H1 (cell line): ENCODE data around the gene RABGAP1. TPM values are rescaled to one million over a fixed set of nuclear protein-coding genes. Genes with fewer than 3 reads are reported as not detected.

Experiments used
- CTCF ChIA-PET: fragments of 300-600 bp; sonication (Branson Sonifier 250); formaldehyde crosslinking; loops from one replicate; lab custom pipeline; 2021; ENCODE audit not compliant: partially characterized antibody; lab: Charles Lee
- POLR2A ChIA-PET: fragments of 300-600 bp; sonication (Branson Sonifier 250); formaldehyde crosslinking; loops from one replicate; lab custom pipeline; 2021; ENCODE audit warnings: inconsistent platforms; ENCODE audit not compliant: partially characterized antibody; lab: Charles Lee
- DNase-seq, 2 experiments: peaks; one replicate each; pipeline versions ENCODE4 v3.0.0 to v3.0.0-alpha.2; 2010 to 2022; ENCODE audit warnings: low spot score in 2 of 2, low read depth in 1 of 2, mixed read lengths in 1 of 2
- FAIRE-seq: peaks from 2 replicates; lab custom pipeline; 2011; peaks lifted over from hg19 to GRCh38; lab: Jason Lieb, UNC
- H2AFZ ChIP-seq: 2 replicates; pipeline ENCODE4 v1.8.1; 2012; ENCODE audit warnings: low read length, inconsistent platforms
- H2AK5ac ChIP-seq: 2 replicates; pipeline ENCODE4 v1.6.1; 2013; ENCODE audit warnings: low read depth, low read length
- H2BK120ac ChIP-seq: replicated peaks from 2 replicates; pipeline ENCODE3; 2013; ENCODE audit warnings: low read depth, low read length, inconsistent platforms
- H2BK12ac ChIP-seq: 2 replicates; pipeline ENCODE4 v1.6.1; 2013; ENCODE audit warnings: low read depth, low read length
- H2BK15ac ChIP-seq: 2 replicates; pipeline ENCODE4 v1.6.1; 2013; ENCODE audit warnings: low read length
- H2BK20ac ChIP-seq: 2 replicates; pipeline ENCODE4 v1.6.1; 2013; ENCODE audit warnings: low read length
- H2BK5ac ChIP-seq: 2 replicates; pipeline ENCODE4 v1.6.1; 2013; ENCODE audit warnings: low read depth, low read length
- H3K14ac ChIP-seq: 2 replicates; pipeline ENCODE4 v1.6.1; 2013; ENCODE audit warnings: inconsistent platforms; ENCODE audit not compliant: insufficient read length
- H3K18ac ChIP-seq: 2 replicates; pipeline ENCODE4 v1.6.1; 2013; ENCODE audit warnings: low read length; ENCODE audit errors: extremely low read depth
- H3K23ac ChIP-seq: 2 replicates; pipeline ENCODE4 v1.6.1; 2013; ENCODE audit warnings: inconsistent platforms; ENCODE audit not compliant: insufficient read length
- H3K23me2 ChIP-seq: 2 replicates; pipeline ENCODE4 v1.6.1; 2013; ENCODE audit warnings: low read depth, low read length
- H3K27ac ChIP-seq: 2 replicates; pipeline ENCODE4 v1.6.1; 2011; ENCODE audit warnings: low read depth, low read length, inconsistent platforms
- H3K27me3 ChIP-seq, 4 experiments: replicated peaks in 1 of 4; 1 replicate in 1 of 4; 2 replicates in 3 of 4; pipeline versions ENCODE4 v1.6.1 to v1.8.1; 2011 to 2013; ENCODE audit warnings: low read length in 3 of 4, mild to moderate bottlenecking in 3 of 4, inconsistent platforms in 2 of 4, mixed read lengths in 2 of 4, moderate library complexity in 1 of 4; ENCODE audit not compliant: control insufficient read depth in 3 of 4, insufficient read depth in 3 of 4; ENCODE audit errors: extremely low read depth in 1 of 4
- H3K36me3 ChIP-seq, 4 experiments: 2 replicates each; pipeline versions ENCODE4 v1.6.1 to v1.8.1; 2011 to 2013; ENCODE audit warnings: mild to moderate bottlenecking in 4 of 4, low read length in 3 of 4, moderate library complexity in 2 of 4, control low read depth in 1 of 4, inconsistent platforms in 1 of 4; ENCODE audit not compliant: insufficient read depth in 4 of 4, control insufficient read depth in 2 of 4
- H3K4ac ChIP-seq: replicated peaks from 2 replicates; pipeline ENCODE3; 2013; ENCODE audit warnings: low read length, low read depth, mixed read lengths, inconsistent platforms; ENCODE audit not compliant: insufficient read length
- H3K4me1 ChIP-seq, 4 experiments: replicated peaks in 1 of 4; 1 replicate in 1 of 4; 2 replicates in 3 of 4; pipeline versions ENCODE4 v1.6.1 to v1.8.1; 2011 to 2013; ENCODE audit warnings: low read length in 3 of 4, inconsistent platforms in 2 of 4, mixed read lengths in 1 of 4; ENCODE audit not compliant: insufficient read depth in 4 of 4, control insufficient read depth in 3 of 4
- H3K4me2 ChIP-seq, 2 experiments: 2 replicates each; pipeline versions ENCODE4 v1.6.1 to v1.8.1; 2011 to 2013; ENCODE audit warnings: low read depth in 2 of 2, low read length in 2 of 2, control low read depth in 1 of 2, inconsistent platforms in 1 of 2, mild to moderate bottlenecking in 1 of 2; ENCODE audit not compliant: insufficient read depth in 1 of 2
- H3K4me3 ChIP-seq, 4 experiments: fragments of 200-600, 300-600 bp in 1 of 4; sonication (generic), shearing (Covaris generic), sonication (Bioruptor Twin) in 1 of 4; 2 replicates each; pipeline versions ENCODE4 v1.5.1 to v1.8.1; 2011 to 2016; ENCODE audit warnings: low read length in 4 of 4, low read depth in 3 of 4, control low read depth in 2 of 4, inconsistent platforms in 2 of 4, mild to moderate bottlenecking in 2 of 4, mixed read lengths in 1 of 4, moderate library complexity in 1 of 4; ENCODE audit not compliant: insufficient read depth in 2 of 4; ENCODE audit errors: extremely low read depth in 1 of 4
- H3K56ac ChIP-seq: replicated peaks from 2 replicates; pipeline ENCODE3; 2013; ENCODE audit warnings: low read depth, mild to moderate bottlenecking, mixed read lengths, low read length, inconsistent platforms; ENCODE audit not compliant: insufficient read length
- H3K79me1 ChIP-seq: 2 replicates; pipeline ENCODE4 v1.6.1; 2013; ENCODE audit warnings: low read depth, low read length, control low read depth
- H3K79me2 ChIP-seq, 2 experiments: 2 replicates each; pipeline versions ENCODE4 v1.6.1 to v1.8.1; 2012 to 2013; ENCODE audit warnings: low read length in 2 of 2, mild to moderate bottlenecking in 2 of 2, inconsistent platforms in 1 of 2; ENCODE audit not compliant: insufficient read depth in 2 of 2, control insufficient read depth in 1 of 2
- H3K9ac ChIP-seq, 4 experiments: replicated peaks in 1 of 4; 1 replicate in 1 of 4; 2 replicates in 3 of 4; pipeline versions ENCODE4 v1.6.1 to v1.8.1; 2011 to 2013; ENCODE audit warnings: low read depth in 3 of 4, low read length in 3 of 4, control low read depth in 2 of 4, mild to moderate bottlenecking in 2 of 4, moderate library complexity in 2 of 4, inconsistent platforms in 1 of 4; ENCODE audit errors: extremely low read depth in 1 of 4
- H3K9me3 ChIP-seq, 2 experiments: 2 replicates each; pipeline versions ENCODE4 v1.6.1 to v1.8.1; 2012 to 2013; ENCODE audit warnings: mild to moderate bottlenecking in 2 of 2, moderate library complexity in 2 of 2, control low read depth in 1 of 2, inconsistent platforms in 1 of 2, low read depth in 1 of 2, low read length in 1 of 2, mixed read lengths in 1 of 2; ENCODE audit not compliant: insufficient read depth in 2 of 2
- H4K20me1 ChIP-seq, 2 experiments: replicated peaks in 1 of 2; 2 replicates each; pipeline versions ENCODE3 to v1.8.1; 2011 to 2013; ENCODE audit warnings: inconsistent platforms in 2 of 2, low read length in 2 of 2, mild to moderate bottlenecking in 1 of 2; ENCODE audit not compliant: insufficient read depth in 2 of 2, control insufficient read depth in 1 of 2
- H4K5ac ChIP-seq: 2 replicates; pipeline ENCODE4 v1.6.1; 2013; ENCODE audit warnings: low read length, low read depth, mixed read lengths, inconsistent platforms; ENCODE audit not compliant: insufficient read length
- H4K8ac ChIP-seq: 2 replicates; pipeline ENCODE4 v1.8.0; 2013; ENCODE audit warnings: mild to moderate bottlenecking, moderate library complexity, low read length, inconsistent platforms; ENCODE audit not compliant: insufficient read depth; ENCODE audit errors: extremely low read depth
- H4K91ac ChIP-seq: replicated peaks from 2 replicates; pipeline ENCODE3; 2013; ENCODE audit warnings: low read length, mixed read lengths, inconsistent platforms; ENCODE audit not compliant: insufficient read length
- ASH2L ChIP-seq: fragments of 200-600, 300-600 bp; sonication (generic); IDR thresholded peaks from one replicate; pipeline ENCODE4 v1.7.1; 2017; ENCODE audit warnings: low read length
- CBX8 ChIP-seq: fragments of 300-800, 300-1000 bp; sonication (generic); IDR thresholded peaks from 2 replicates; pipeline ENCODE4 v1.7.1; 2016; ENCODE audit warnings: low read depth, low read length, borderline replicate concordance
- HDAC6 ChIP-seq: IDR thresholded peaks from one replicate; pipeline ENCODE4 v1.7.1; 2012; ENCODE audit warnings: low read depth, mild to moderate bottlenecking, inconsistent platforms, low read length, moderate library complexity
- JUN ChIP-seq: IDR thresholded peaks from 2 replicates; pipeline ENCODE4 v1.6.1; 2011; ENCODE audit warnings: low read depth, mild to moderate bottlenecking, improper control_type of control experiment, low read length
- KDM1A ChIP-seq: fragments of 200-600, 300-600 bp; sonication (generic); IDR thresholded peaks from 2 replicates; pipeline ENCODE4 v1.7.1; 2016; ENCODE audit warnings: mild to moderate bottlenecking, low read length, borderline replicate concordance
- POLR2A ChIP-seq, 2 experiments: IDR thresholded peaks; 1 replicate in 1 of 2; 2 replicates in 1 of 2; pipeline ENCODE4 v1.6.1; 2011; ENCODE audit warnings: low read depth in 2 of 2, low read length in 2 of 2, mild to moderate bottlenecking in 2 of 2; ENCODE audit errors: control extremely low read depth in 1 of 2
- RAD21 ChIP-seq, 2 experiments: IDR thresholded peaks in 1 of 2; conservative IDR thresholded peaks in 1 of 2; 2 replicates each; pipeline ENCODE4 v1.6.1; 2011; ENCODE audit warnings: low read depth in 2 of 2, low read length in 2 of 2, improper control_type of control experiment in 1 of 2, inconsistent platforms in 1 of 2, mild to moderate bottlenecking in 1 of 2, moderate library complexity in 1 of 2
- SIX5 ChIP-seq: IDR thresholded peaks from 2 replicates; pipeline ENCODE4 v1.6.1; 2011; ENCODE audit warnings: mild to moderate bottlenecking, low read depth, low read length
- SP2 ChIP-seq: IDR thresholded peaks from 2 replicates; pipeline ENCODE4 v1.6.1; 2012; ENCODE audit warnings: mild to moderate bottlenecking, low read length, inconsistent platforms
- SP4 ChIP-seq: IDR thresholded peaks from 2 replicates; pipeline ENCODE4 v1.6.1; 2012; ENCODE audit warnings: low read length, inconsistent platforms
- TBP ChIP-seq: IDR thresholded peaks from 2 replicates; pipeline ENCODE4 v1.6.1; 2011; ENCODE audit warnings: low read depth, low read length, improper control_type of control experiment
- TEAD4 ChIP-seq: IDR thresholded peaks from 2 replicates; pipeline ENCODE4 v1.6.1; 2012; ENCODE audit warnings: low read depth, low read length, inconsistent platforms, mixed read lengths
- USF2 ChIP-seq: IDR thresholded peaks from 2 replicates; pipeline ENCODE4 v1.6.1; 2011; ENCODE audit warnings: low read length, improper control_type of control experiment
- WGBS, 2 experiments: shearing (Covaris generic) in 1 of 2; methylation state at CpG; one replicate each; pipeline versions ENCODE4 v1.1.6 to v1.1.7; 2013 to 2015; ENCODE audit warnings: low lambda C conversion rate in 2 of 2, mixed read lengths in 2 of 2, inconsistent platforms in 1 of 2, low coverage in 1 of 2, missing lambda C conversion rate in 1 of 2; ENCODE audit not compliant: insufficient replicate concordance in 2 of 2, insufficient coverage in 1 of 2, insufficient read length in 1 of 2; ENCODE audit errors: extremely low coverage in 1 of 2, missing lambda C conversion rate in 1 of 2; 5-methylcytosine and 5-hydroxymethylcytosine counted together
- polyA plus RNA-seq, 7 experiments: library from polyadenylated mRNA; depleted of rRNA in 3 of 7; stranded (reverse) in 5 of 7; unstranded in 2 of 7; fragments of >200 nt in 5 of 7; fragments of 200-250 nt in 2 of 7; gene quantifications; 1 replicate in 5 of 7; 2 replicates in 1 of 7; 4 replicates in 1 of 7; pipeline versions ENCODE4 v1.2.1 to v1.2.3, GENCODE V29; 2011 to 2013; ENCODE audit warnings: missing spikeins in 2 of 7, mixed read lengths in 2 of 7
- total RNA-seq: library from RNA; stranded (reverse); fragmentation: NEBNext Ultra II Directional; extraction: Animal tissue kit (Norgen Biotek cat#: 25700); gene quantifications from 2 replicates; pipeline ENCODE4 v1.2.1, GENCODE V29; 2021
- TF ChIP-seq, protein P1 (sequence below): IDR thresholded peaks from 2 replicates; pipeline ENCODE4 v1.6.1; 2011; ENCODE audit warnings: low read depth, mild to moderate bottlenecking, low read length; ENCODE audit not compliant: insufficient read depth

Gene RABGAP1
- total and polyA plus RNA-seq, 2 of the 8 experiments (the other 6 are each of a cell fraction or from before 2014, with no cell fraction given) = 15.7 to 38.3 TPM

GRCh38 chr9:122986010-122986409, 45.2 kb downstream of the RABGAP1 start:
- H3K9ac ChIP-seq = no peak overlapping the region
- H2BK5ac ChIP-seq = no peak overlapping the region
- no peak overlapping the region for H2BK120ac ChIP-seq
- no peaks in the 10 kb centered on the region; the same call in 1 of the 2 replicates for H3K79me1 ChIP-seq
- WGBS, 2 experiments = 83% methylated on average over 5 of the region's 5 CpGs; no CpG with 5 or more reads in 1 of the 2 experiments
- H3K4me2 ChIP-seq = no peak overlapping the region
- H3K9me3 ChIP-seq = no peaks in the 10 kb centered on the region
- H2AK5ac ChIP-seq = no peak overlapping the region
- FAIRE-seq = no peak
- no peak overlapping the region for H2BK12ac ChIP-seq
- H3K18ac ChIP-seq = no peak overlapping the region
- no peaks in the 10 kb centered on the region for H3K27me3 ChIP-seq
- no peak for DNase-seq
- H4K20me1 ChIP-seq = peaks cover 0 to 2% of the 10 kb centered on the region in 2 experiments
- H3K79me2 ChIP-seq = peaks cover 0 to 16% of the 10 kb centered on the region in 2 experiments; a peak in 2 of 4 replicates
- CTCF ChIA-PET = interaction anchor here (1.9 kb wide), 1 partner anchor 9 kb away, joined by 5 read pairs; no protein-coding TSS in a partner anchor
- H3K56ac ChIP-seq = no peak overlapping the region
- H3K27ac ChIP-seq = no peak overlapping the region
- no peak overlapping the region for H3K23ac ChIP-seq
- no peak overlapping the region for H3K4me3 ChIP-seq
- H4K5ac ChIP-seq = no peak overlapping the region
- H3K23me2 ChIP-seq = no peaks in the 10 kb centered on the region
- H4K8ac ChIP-seq = no peak overlapping the region
- peaks cover 6 to 41% (median 22%) of the 10 kb centered on the region in 4 experiments for H3K36me3 ChIP-seq
- no peak overlapping the region for H2BK15ac ChIP-seq
- H3K14ac ChIP-seq = no peak overlapping the region
- no peak overlapping the region for H3K4ac ChIP-seq
- POLR2A ChIA-PET = no interaction called here
- no peaks in the 10 kb centered on the region for H3K4me1 ChIP-seq
- H2AFZ ChIP-seq = no peak overlapping the region
- no peak overlapping the region for H4K91ac ChIP-seq
- no peak overlapping the region for H2BK20ac ChIP-seq
- TF ChIP-seq ASH2L (no peak), TBP (no peak), SP4 (no peak), SP2 (no peak), RAD21 (IDR thresholded peaks at IDR 0.05 in 1 of 2, conservative IDR thresholded peaks at IDR 0.05 in 1 of 2; ENCODE audit: low read depth in 2 of 2, low read length in 2 of 2) (no peak), JUN (no peak), CBX8 (no peak), TEAD4 (no peak), KDM1A (no peak), SIX5 (no peak), USF2 (no peak), POLR2A (IDR thresholded peaks at IDR 0.05; ENCODE audit: control extremely low read depth in 1 of 2, low read depth in 2 of 2, low read length in 2 of 2) (no peak), HDAC6 (no peak)
- TF ChIP-seq, protein P1, sequence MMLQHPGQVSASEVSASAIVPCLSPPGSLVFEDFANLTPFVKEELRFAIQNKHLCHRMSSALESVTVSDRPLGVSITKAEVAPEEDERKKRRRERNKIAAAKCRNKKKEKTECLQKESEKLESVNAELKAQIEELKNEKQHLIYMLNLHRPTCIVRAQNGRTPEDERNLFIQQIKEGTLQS = no peak
